Upper lobe of left lung (tissue), 6 donors: Measurements from ENCODE around the gene MAN2A1. TPM values are rescaled to one million over a fixed set of nuclear protein-coding genes. Genes with fewer than 3 reads are reported as not detected.

Source experiments
- ATAC-seq, 2 donors: fragments of 200-7000 bp; cut with Tn5 transposase; one replicate each; pipeline ENCODE4 v1.9.1; 2022; ENCODE audit warnings: mild to moderate bottlenecking in 2 of 2, moderate library complexity in 2 of 2; ENCODE audit not compliant: low FRiP score in 2 of 2
- DNase-seq, 2 donors: peaks; one replicate each; pipeline ENCODE4 v3.0.0-alpha.2; 2019 to 2020
- H3K27ac ChIP-seq, 4 donors: fragments of 200-600 bp; sonication (generic); one replicate each; pipeline ENCODE4 v1.5.1; 2016 to 2019
- H3K27me3 ChIP-seq, 4 donors: fragments of 200-600 bp; sonication (generic); one replicate each; pipeline ENCODE4 v1.5.1; 2017 to 2019
- H3K36me3 ChIP-seq, 4 donors: fragments of 200-600 bp; sonication (generic); one replicate each; pipeline ENCODE4 v1.5.1; 2016 to 2019
- H3K4me1 ChIP-seq, 4 donors: fragments of 200-600 bp; sonication (generic); one replicate each; pipeline ENCODE4 v1.5.1; 2018 to 2019
- H3K4me3 ChIP-seq, 4 donors: fragments of 200-600 bp; sonication (generic); one replicate each; pipeline ENCODE4 v1.5.1; 2017 to 2019; ENCODE audit warnings: mild to moderate bottlenecking in 2 of 4, moderate library complexity in 1 of 4
- H3K9me3 ChIP-seq, 4 donors: fragments of 200-600 bp; sonication (generic); one replicate each; pipeline ENCODE4 v1.5.1; 2018 to 2019
- CTCF ChIP-seq, 6 experiments: fragments of 450-650 bp in 4 of 6; fragments of 200-600 bp in 2 of 6; sonication (generic) in 2 of 6; IDR thresholded peaks; one replicate each; pipeline ENCODE4 v1.5.1; 2016 to 2019; ENCODE audit warnings: antibody characterized with exemption in 6 of 6
- EP300 ChIP-seq, 4 donors: sonication (generic); formaldehyde crosslinking; IDR thresholded peaks; one replicate each; pipeline ENCODE4 v1.5.1; 2017; ENCODE audit warnings: antibody characterized with exemption in 4 of 4, control low read depth in 2 of 4
- POLR2A ChIP-seq, 4 donors: fragments of 450-650 bp; IDR thresholded peaks; one replicate each; pipeline ENCODE4 v1.5.1; 2016 to 2017; ENCODE audit warnings: antibody characterized with exemption in 4 of 4, mild to moderate bottlenecking in 2 of 4
- POLR2AphosphoS5 ChIP-seq, 2 donors: sonication (generic); formaldehyde crosslinking; IDR thresholded peaks; one replicate each; pipeline ENCODE4 v1.5.1; 2017; ENCODE audit warnings: antibody characterized with exemption in 2 of 2
- WGBS, 2 donors: methylation state at CpG; one replicate each; pipeline ENCODE4 v1.1.5; 2017 to 2018; 5-methylcytosine and 5-hydroxymethylcytosine counted together
- total RNA-seq, 6 donors: library from RNA; depleted of rRNA in 4 of 6; stranded (reverse); fragments of >200 nt in 4 of 6; gene quantifications; one replicate each; pipeline versions ENCODE4 v1.1.0 to v1.2.1, GENCODE V29; 2016 to 2021
- donor health status: DM: no; HTN: no; CAD: no; lungs with moderate emphysema.
- donor health status: DM: no; HTN: yes; CAD: no; lungs with severe emphysema.

MAN2A1 gene
- total RNA-seq, 6 donors from 2014 or later, result 23.0 to 48.2 (median 40.0) TPM

DNA sequence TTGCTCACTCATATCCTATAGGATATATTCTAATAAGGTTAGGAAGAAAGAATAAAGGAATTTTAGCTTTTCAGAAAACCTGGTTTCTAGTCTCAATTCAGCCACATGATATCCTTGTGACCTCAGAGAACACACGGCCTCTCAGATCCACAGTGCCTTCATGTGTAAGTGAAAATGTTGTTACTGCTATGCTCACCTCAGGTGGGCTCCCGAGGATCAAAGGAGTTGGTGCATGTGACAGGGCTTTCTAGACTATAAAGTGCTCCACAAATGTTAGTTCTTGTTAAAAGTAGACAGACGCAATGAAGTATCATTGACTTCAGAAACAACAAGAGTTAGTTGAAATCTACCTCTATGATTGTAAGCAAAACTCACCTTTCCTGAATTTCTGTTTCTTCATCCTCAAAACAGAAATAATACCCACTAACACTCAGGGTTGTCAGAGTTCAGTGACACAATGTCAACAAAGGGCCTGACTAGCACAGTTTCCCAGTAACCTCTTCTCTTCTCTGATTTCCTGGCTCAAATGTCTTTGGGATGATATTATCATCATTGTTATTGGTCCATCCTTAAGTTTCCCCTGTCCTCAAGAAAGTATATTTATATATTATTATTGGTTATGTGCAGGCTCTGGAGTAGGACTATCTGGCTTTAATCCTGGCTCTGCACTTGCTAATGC, 36.0 kb upstream of the MAN2A1 start:
- Histone ChIP-seq H3K9me3 (no peaks in the 10 kb centered on the region), H3K27me3 (no peaks in the 10 kb centered on the region), H3K4me3 (no peak overlapping the region), H3K27ac (no peak overlapping the region), H3K4me1 (peaks cover 0 to 2% (median 0%) of the 10 kb centered on the region in 4 donors), H3K36me3 (no peaks in the 10 kb centered on the region)
- DNase-seq, result no peak
- 52 to 75% methylated on average over 3 of the region's 3 CpGs for WGBS, 2 donors
- ATAC-seq, result no peak
- TF ChIP-seq POLR2A (IDR thresholded peaks at IDR 0.05) (no peak), POLR2AphosphoS5 (IDR thresholded peaks at IDR 0.05) (no peak), CTCF (IDR thresholded peaks at IDR 0.05) (no peak), EP300 (IDR thresholded peaks at IDR 0.05) (no peak)

- Histone ChIP-seq H3K36me3 (no peaks in the 10 kb centered on the region), H3K4me1 (peaks cover 0 to 2% (median 0%) of the 10 kb centered on the region in 4 donors), H3K27me3 (no peaks in the 10 kb centered on the region), H3K4me3 (no peak overlapping the region), H3K9me3 (no peaks in the 10 kb centered on the region), H3K27ac (no peak overlapping the region)
- peak in 1 of 2 donors; percentile 43 for ATAC-seq
- DNase-seq, result peak in 1 of 2 donors; percentile 28
- TF ChIP-seq POLR2AphosphoS5 (IDR thresholded peaks at IDR 0.05) (no peak), POLR2A (IDR thresholded peaks at IDR 0.05) (no peak)
- WGBS, 2 donors, result 82 to 94% methylated on average over 6 of the region's 6 CpGs
Observed at GRCh38 chr5:109654455-109654854, 35.3 kb upstream of the MAN2A1 start.

- TF ChIP-seq CTCF (IDR thresholded peaks at IDR 0.05), result no peak
- TF ChIP-seq EP300 (IDR thresholded peaks at IDR 0.05), result no peak
- no peak for TF ChIP-seq POLR2AphosphoS5 (IDR thresholded peaks at IDR 0.05)
- no peak for TF ChIP-seq POLR2A (IDR thresholded peaks at IDR 0.05)
Observed at GRCh38 chr5:109655841-109656240, 33.9 kb upstream of the MAN2A1 start.

GRCh38 chr5:109656829-109657228, 32.9 kb upstream of the MAN2A1 start:
- H3K36me3 ChIP-seq, result no peaks in the 10 kb centered on the region
- TF ChIP-seq POLR2A (IDR thresholded peaks at IDR 0.05) (no peak), CTCF (IDR thresholded peaks at IDR 0.05) (no peak), EP300 (IDR thresholded peaks at IDR 0.05) (no peak), POLR2AphosphoS5 (IDR thresholded peaks at IDR 0.05) (no peak)
- no peaks in the 10 kb centered on the region for H3K9me3 ChIP-seq
- H3K27me3 ChIP-seq, result no peaks in the 10 kb centered on the region
- ATAC-seq (peak; percentile 75 to 92), DNase-seq (peak in 1 of 2 donors; percentile 85)
- peaks cover 0 to 2% (median 0%) of the 10 kb centered on the region in 4 donors for H3K4me1 ChIP-seq
- WGBS, 2 donors, result 47 to 50% methylated on average over 4 of the region's 4 CpGs
- no peak overlapping the region for H3K4me3 ChIP-seq
- H3K27ac ChIP-seq, result peak overlapping the region in 2 of 4 donors; percentile 6 to 67

More at GRCh38 chr5:109655841-109656240, 33.9 kb upstream of the MAN2A1 start:
- Histone ChIP-seq H3K27ac (no peak overlapping the region), H3K4me3 (no peak overlapping the region), H3K4me1 (peaks cover 0 to 2% (median 0%) of the 10 kb centered on the region in 4 donors), H3K27me3 (no peaks in the 10 kb centered on the region), H3K9me3 (no peaks in the 10 kb centered on the region), H3K36me3 (no peaks in the 10 kb centered on the region)
- no peak for ATAC-seq
- WGBS, 2 donors, result 94 to 95% methylated on average over 2 of the region's 2 CpGs
- DNase-seq, result no peak

- H3K36me3 ChIP-seq, result no peaks in the 10 kb centered on the region
- H3K4me3 ChIP-seq, result no peak overlapping the region
- peaks cover 0 to 2% (median 0%) of the 10 kb centered on the region in 4 donors for H3K4me1 ChIP-seq
- no peak overlapping the region for H3K27ac ChIP-seq
- DNase-seq (no peak), ATAC-seq (no peak)
- H3K9me3 ChIP-seq, result no peaks in the 10 kb centered on the region
- no peaks in the 10 kb centered on the region for H3K27me3 ChIP-seq
- TF ChIP-seq CTCF (IDR thresholded peaks at IDR 0.05) (no peak), EP300 (IDR thresholded peaks at IDR 0.05) (no peak), POLR2AphosphoS5 (IDR thresholded peaks at IDR 0.05) (no peak), POLR2A (IDR thresholded peaks at IDR 0.05) (no peak)
- 92 to 97% methylated on average over 1 of the region's 1 CpG for WGBS, 2 donors
Observed at GRCh38 chr5:109659901-109660300, 29.8 kb upstream of the MAN2A1 start.
